HG03095 (cell line): Measurements from ENCODE around the gene CA11.

Experiments used
- ATAC-seq: cut with Tn5 transposase; IDR thresholded peaks from one replicate; pipeline ENCODE4 v1.9.1; 2021; ENCODE audit warnings: moderate library complexity; ENCODE audit not compliant: unreplicated experiment

The CA11 gene

DNA sequence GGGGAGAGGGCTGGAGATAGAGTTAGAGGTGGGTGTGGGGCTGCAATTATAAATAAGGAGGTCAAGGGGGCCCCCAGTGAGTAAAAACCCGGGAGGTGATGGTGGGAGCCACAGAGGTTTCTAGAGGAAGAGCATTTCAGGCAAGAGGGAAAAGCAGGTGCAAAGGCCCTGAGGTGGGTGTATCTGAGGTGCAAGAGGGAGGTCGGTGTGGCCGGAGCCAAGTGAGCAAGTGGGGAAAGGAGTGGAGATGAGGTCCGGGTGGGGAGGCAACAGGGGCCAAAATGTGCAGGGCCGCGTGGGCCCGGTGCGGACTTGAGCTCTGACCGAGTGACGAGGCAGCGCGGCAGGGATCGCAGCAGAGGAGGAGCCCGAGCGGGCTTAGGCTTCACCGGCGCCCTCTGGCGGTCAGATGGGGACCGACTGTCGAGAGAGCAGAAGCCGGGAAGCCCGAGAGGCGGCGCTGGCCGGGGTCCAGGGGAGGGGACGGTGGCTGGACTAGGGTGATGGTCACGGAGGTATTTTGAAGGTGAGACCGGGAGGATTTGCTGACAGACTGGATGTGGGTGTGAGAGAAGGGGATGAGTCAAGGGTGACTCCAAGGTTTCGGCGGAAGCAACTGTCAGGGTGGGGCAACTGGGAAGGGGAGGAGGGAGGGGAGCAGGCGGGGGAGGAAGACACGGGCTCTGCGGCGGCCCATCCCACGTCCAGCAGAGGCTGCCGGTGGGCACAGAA lies 57.2 kb downstream of the CA11 start:
- no peak for ATAC-seq
